Endothelial cell of hepatic sinusoid (primary cell): ENCODE results near the gene PRELP.
"Not testable (repeated sequence)": the region's sequence is repeated elsewhere in the genome, so short reads cannot be mapped to it uniquely, and the experiment has no call there.

Experiments
- in situ Hi-C: cut with HindIII; loops from 2 replicates; pipeline ENCODE4 v1.10.0; 2017; ENCODE audit warnings: low sequenced_read_pairs

PRELP gene

GRCh38 chr1:203475012-203475981 lies at the start of gene PRELP:
Gene PRELP (plus strand): TSS chr1:203475806. CDS start chr1:203483185, 7,379 bp downstream.
- in situ Hi-C loops, result loop anchor here (5.0 to 25.0 kb wide), 2 partner anchors 123 to 213 kb away; partner anchors contain the start of gene FMOD

GRCh38 chr1:203426366-203426765 lies 49.2 kb upstream of the PRELP start:
- in situ Hi-C loops, result loop anchor here (5.0 kb wide), 3 partner anchors 41 to 74 kb away; partner anchors contain the start of gene FMOD

DNA sequence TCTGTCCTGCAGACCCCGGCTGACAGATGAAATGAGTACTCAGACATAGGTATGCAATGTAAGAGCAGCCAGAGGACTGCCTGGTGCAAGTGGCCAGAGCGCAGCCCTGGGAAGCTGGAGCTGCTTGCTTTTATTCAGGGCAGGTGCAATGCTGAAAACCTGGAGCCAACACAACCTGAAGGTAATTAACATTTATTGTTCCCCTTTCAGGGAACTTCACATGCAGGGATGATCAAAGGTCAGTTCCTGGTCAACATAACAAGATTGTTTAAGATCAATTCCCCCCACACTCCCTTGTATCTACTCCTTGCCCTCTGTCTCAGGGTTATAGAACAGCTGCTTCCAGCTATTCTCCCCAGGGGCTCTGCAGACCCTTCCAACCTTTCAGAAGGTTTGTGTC lies 48.7 kb upstream of the PRELP start:
- in situ Hi-C loops, result loop anchor here (5.0 kb wide), 3 partner anchors 40 to 75 kb away; partner anchors contain the start of gene FMOD

GRCh38 chr1:203427451-203427850 lies 48.2 kb upstream of the PRELP start:
- in situ Hi-C loops, result loop anchor here (5.0 kb wide), 3 partner anchors 40 to 75 kb away; partner anchors contain the start of gene FMOD

DNA sequence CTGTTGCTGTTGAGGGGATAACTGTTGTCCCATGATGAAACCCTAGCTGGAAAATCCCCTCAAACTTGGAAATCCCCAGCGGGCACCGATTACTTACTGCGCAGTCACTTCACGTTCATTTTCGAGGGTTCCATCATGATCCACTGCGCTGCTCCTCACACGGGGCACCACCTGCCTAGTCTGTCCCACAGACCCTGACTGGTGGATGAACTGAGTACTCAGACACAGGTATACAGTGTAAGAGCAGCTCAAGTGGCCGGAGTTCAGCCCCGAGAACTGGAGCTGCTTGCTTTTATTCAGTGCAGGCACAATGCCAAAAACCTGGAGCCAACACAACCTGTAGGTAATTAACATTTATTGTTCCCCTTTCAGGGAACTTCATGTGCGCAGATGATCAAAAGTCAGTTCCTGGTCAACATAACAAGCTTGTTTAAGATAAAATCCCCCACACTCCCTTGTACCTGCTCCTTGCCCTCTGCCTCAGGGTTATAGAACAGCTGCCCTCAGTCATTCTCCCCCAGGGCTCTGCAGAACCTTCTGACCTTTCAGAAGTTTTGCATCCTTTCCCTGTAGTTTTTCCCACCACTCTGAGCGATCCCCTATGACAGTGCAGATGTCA lies 46.5 kb upstream of the PRELP start:
- in situ Hi-C loops, result loop anchor here (5.0 kb wide), 3 partner anchors 38 to 77 kb away; partner anchors contain the start of gene FMOD

- in situ Hi-C loops, result no loop called here
These were observed 40.0 kb upstream of the PRELP start for GRCh38 chr1:203435615-203436014.

GRCh38 chr1:203437696-203438315 lies 37.8 kb upstream of the PRELP start:
- in situ Hi-C loops, result no loop called here

GRCh38 chr1:203439131-203439730 lies 36.4 kb upstream of the PRELP start:
- in situ Hi-C loops, result no loop called here

DNA sequence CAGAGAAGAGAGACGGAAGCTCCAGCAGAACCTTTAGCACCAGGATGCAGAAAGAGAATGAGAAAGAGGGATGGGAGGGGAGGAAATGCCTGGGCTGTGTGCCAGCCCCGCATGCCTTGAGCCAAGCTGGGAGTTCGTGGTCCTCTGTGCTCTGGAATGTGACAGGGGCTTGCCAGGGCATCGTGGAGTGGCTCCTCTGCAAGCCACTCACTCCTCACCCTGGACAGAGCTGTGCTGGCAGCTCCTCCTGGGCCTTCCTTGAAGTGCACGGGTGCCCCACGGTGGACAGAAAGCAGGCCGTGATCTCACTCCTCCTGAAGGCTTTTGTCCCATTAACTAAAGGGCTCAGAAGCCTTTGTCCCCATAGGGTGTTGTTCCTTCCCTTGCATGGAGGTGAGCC lies 34.8 kb upstream of the PRELP start:
- in situ Hi-C loops, result no loop called here

DNA sequence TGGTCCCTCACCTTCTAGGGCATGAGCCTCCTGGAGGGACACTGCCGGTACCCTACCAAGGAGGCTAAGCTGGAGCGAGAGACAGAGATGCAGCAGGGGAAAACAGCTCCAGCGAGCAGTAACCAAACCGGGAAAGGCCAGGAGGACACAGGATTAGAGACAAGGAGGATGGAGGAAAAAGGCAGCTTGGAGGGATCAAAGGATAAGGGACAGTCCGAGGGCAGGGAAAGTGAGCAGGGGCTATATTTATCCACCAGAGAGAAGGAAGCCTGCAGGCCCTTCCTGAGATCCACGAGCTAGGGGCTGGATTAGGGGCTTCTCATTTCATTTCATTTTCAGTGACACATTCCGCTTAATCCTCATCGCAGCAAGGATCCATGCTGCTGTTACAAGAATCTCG lies 33.8 kb upstream of the PRELP start:
- in situ Hi-C loops, result no loop called here

GRCh38 chr1:203442821-203443220 lies 32.8 kb upstream of the PRELP start:
- in situ Hi-C loops, result no loop called here

GRCh38 chr1:203443296-203443695 lies 32.3 kb upstream of the PRELP start:
- in situ Hi-C loops, result no loop called here

DNA sequence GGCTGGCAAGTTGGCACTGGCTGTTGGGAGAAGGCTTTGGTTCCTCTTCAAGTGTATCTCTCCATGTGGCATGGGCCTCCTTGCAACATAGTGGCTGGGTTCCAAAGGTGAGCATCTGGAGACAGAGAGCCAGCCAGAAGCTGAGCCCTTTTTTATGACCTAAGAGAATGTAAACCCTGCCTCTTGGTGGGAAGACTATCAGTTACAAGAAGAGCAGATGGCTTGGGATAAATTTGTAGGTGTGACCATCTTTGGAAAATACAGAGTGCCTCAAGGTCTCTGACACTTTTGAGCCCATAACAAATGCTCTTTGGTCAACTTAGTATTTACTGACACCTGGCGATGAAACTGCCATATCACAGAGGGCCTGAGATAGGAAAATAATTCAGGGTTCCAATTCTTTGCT lies 31.4 kb upstream of the PRELP start:
- in situ Hi-C loops, result no loop called here

DNA sequence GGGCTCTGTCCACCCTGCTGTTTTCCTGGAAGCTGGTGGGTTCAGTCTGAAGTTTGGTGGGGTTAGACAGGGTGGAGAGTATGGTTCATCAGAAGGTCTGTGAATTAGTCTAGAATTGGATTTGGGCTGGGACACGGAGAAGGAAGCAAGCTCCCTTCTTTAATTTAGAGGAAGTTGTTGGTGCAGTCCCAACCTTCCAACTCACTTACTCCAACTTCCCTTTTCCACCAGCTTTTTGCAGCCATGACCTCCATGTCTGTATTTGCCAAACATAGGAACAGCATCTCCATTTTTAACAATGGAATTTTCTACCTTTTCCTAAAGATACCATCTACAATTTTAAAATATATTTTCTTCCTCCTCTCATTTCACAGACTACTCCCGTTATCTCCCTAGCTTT lies 28.5 kb upstream of the PRELP start:
- in situ Hi-C loops, result no loop called here

- in situ Hi-C loops, result not testable (repeated sequence)
These were observed 28.0 kb upstream of the PRELP start for GRCh38 chr1:203447598-203447997.

DNA sequence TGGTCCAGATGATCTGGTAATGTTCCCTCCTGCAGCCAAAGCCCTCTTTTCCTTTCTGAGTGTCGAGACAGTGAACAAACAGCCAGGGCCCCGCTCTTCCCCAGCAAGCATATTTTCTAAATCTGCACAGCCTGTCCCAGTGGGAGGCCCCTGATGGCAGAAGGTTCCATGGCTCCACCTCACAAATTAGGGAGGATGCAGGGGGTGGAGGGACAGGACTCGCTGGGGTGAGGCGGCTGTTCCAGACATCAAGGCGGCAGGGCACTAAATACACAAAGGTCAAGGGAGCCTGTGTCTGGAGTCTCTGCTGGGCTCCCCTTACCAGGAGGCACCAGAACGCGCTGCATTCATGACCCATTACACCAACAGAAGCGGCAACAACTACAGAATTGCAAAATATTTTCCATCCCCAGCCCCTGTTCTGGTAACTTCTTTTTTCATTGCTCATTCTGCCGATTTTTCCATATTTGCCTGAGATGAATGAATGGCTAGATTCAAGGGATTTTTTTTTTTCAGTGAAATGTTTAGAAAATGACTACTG lies 27.0 kb upstream of the PRELP start:
- in situ Hi-C loops, result no loop called here

- in situ Hi-C loops, result no loop called here
These were observed 25.6 kb upstream of the PRELP start for GRCh38 chr1:203450001-203450400.

DNA sequence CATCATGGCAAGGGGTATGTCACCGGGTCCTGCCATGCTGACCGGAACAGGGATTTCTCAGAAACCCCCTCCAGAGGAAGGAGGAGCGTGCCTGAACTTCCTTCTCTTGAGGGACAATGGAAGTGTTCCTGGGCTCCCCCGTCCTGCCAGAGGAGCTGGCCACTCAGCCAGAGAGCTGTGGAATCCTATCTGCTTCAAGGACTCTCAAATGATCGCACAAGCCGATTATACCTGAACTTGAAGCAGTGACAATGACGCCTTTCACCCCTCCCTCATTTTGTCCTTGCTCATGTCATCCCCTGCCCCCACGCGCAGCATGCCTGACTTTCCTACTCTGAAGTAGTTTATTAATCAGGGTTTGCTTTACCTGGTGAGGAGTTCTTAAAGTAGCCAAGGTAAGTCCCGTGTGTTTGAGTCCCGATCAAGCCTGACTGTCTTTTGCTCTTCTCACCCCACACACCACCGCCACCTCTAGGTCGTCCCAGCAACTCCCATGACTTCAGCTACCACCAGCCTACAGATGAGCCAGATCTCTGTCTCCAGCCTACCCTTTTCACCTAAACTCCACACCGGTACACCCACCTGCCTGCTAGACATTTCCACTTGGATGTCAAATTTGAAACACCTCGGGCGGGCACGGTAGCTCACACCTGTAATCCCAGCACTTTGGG lies 25.0 kb upstream of the PRELP start:
- in situ Hi-C loops, result no loop called here

- in situ Hi-C loops, result no loop called here
These were observed 23.5 kb upstream of the PRELP start for GRCh38 chr1:203451836-203452784.
